GM21786 (cell line): ENCODE results near the gene NPL.

Experiments used
- ATAC-seq: cut with Tn5 transposase; IDR thresholded peaks from one replicate; pipeline ENCODE4 v1.9.1; 2021; ENCODE audit not compliant: unreplicated experiment

The NPL gene

GRCh38 chr1:182789138-182790076 is at the start of gene NPL:
Gene NPL (plus strand): TSS chr1:182789773. CDS start chr1:182794372, 4,599 bp downstream.
- peak; percentile 91 for ATAC-seq

- ATAC-seq, result no peak
These were observed 49.5 kb upstream of the NPL start for GRCh38 chr1:182740120-182740519.

- no peak for ATAC-seq
These were observed 46.8 kb upstream of the NPL start for GRCh38 chr1:182742780-182743179.

DNA sequence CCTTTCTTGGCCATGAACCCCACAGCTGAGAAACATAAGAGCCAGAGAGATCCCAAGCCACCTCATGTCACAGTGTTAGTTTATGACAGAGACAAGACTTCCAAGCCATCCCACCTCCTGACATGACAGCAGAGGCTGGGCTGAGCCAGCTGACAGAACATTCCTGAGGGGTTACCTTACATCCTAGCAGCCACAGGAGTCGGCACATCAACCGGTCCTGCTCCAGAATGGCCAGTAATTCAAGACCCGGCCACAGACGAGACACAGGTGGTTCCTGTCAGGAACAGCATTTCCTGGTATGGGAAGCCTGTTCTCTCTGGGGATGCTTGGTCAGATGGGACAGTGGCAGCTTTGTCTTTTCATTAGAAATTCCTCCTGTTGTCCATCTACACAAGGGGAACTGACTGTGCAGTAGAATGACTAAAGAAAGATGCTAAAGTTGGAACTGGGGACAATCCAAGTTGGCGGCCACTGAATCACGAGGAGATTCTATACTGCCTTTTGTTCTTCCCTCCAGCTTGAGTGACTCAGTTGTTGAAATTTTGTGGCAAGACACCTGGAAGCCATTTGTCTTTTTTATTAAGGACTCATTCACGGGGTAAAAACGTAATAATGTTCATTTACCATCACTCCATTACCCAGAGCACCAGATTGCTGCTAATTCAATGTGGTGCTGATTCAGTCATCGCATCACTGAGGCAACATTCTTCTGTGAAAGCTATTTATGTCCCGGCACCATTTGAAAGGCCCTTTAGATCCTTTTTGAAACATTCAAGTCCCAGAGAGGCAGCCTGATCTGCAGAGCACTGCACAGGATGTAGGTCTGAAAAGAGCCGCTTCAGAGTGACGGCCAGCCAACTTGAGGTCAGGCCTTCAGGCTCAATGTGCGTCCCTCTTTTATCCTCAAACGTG is 37.2 kb upstream of the NPL start:
- no peak for ATAC-seq

GRCh38 chr1:182754087-182754486 is 35.5 kb upstream of the NPL start:
- no peak for ATAC-seq

DNA sequence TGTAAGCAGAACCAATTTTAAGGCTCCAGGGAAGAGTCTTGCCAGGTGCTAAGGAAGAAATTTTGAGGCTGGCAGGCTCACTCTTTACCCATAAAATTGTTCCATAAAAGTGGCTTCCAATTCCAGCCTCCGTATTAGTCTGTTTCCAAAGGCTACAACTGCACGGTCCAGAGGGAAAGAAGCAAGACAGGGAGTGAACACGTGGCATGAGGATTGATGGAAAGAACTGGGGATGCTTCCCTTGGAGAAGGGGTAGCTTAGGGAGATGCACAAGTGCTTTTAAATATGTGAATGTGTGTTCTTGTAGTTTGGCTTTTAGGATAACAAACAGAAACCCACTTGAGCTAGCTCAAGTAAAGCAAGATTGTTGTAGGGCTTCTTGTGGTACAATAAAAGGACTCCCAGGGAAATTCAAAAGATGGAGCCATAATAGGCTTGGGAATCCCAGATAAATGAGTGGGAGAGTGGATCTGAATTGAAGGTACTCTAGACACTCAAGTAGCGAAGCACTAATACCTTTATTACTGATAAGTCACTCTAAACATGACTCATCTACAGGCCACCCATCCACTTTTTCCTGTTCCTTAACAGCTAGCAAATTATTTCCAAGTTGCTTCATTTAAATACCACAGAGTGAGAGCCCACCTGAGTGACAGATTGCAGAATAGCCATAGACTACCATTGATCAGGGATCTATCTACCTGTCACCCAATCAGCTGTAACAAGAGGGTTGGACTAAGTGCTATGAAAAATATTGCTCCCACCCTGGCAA is 34.8 kb upstream of the NPL start:
- ATAC-seq, result no peak

GRCh38 chr1:182755632-182756031 is 33.9 kb upstream of the NPL start:
- no peak for ATAC-seq

DNA sequence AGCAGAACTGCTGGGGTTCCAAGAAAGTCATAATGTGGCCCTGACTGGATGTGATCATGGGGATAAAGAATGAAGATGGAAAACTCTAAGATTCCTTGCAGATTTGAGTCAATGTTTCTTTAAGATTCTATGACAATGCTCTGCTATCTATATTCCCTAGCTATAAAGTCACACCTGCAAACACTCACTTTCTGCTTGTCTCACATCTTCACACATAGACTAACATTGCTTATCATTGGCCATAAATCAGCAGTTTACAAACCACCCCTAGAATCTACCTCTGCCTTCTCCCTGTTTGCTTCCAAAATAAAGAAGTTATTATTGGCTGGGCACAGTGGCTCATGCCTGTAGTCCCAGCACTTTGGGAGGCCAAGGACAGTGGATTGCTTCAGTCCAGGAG is 33.1 kb upstream of the NPL start:
- no peak for ATAC-seq

DNA sequence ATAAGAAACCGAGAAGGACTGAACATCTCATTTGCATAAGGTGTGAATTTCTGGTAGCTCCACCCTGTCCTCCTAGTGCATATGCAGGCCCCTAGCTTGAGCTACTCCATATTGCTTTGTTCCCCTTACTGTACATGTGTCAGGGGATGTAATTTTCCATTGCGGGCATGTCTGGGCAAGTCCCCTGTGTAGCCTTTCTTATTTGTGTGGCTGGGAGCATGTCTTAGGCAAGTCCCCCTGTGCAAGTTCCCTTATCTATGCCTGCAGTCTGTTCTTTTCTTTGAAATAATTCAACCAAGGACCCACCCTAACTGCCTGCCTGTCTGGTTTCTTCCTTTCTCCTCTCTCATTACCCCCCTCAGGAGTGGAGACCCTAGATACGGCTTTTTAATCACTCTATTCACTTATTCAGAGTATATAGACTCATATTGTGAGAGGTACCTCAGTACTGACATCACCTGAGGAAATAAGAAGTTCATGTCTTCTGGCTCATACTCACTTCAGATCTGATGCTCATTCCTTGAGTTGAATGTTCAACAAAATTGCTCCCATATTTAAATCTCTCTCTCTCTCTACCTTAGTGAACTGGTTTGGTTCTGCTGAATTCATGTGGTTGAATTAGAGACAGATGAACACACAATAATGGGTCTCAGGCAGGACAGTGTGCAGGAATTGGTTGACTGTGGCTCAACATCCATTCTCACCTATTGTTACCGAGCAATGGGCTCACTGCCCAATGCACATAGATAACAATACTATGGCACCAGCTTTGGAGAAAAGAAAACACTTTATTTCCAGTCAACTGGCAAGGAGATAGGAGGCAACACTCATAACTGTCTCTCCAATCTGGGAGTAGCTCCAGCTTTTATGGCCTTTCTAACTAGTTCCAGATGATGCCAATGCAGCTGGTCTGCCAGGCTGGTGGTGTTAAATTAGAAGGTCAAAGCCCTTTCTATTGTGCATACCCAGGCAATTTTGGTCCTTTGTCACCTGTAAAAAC is 27.9 kb upstream of the NPL start:
- ATAC-seq, result no peak

DNA sequence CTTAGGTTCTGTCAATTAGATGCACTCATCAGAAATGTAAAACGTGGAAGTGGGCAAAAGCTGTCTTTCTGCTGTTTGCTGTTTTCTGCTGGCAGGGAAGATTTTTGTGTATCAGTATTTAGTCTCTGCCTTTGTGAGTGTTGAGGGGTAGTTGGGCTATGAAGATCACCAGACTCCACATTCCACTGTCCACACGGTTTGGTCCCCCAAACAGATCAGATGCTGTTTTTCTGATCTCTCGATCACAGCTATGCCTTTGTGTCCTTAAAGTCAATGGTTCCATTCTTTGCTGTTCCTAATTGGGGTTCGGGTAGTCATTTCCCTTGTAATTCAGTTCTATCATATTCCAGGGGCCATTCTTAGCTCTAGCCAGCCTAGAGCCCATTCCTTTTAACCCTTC is 27.0 kb upstream of the NPL start:
- ATAC-seq, result no peak

DNA sequence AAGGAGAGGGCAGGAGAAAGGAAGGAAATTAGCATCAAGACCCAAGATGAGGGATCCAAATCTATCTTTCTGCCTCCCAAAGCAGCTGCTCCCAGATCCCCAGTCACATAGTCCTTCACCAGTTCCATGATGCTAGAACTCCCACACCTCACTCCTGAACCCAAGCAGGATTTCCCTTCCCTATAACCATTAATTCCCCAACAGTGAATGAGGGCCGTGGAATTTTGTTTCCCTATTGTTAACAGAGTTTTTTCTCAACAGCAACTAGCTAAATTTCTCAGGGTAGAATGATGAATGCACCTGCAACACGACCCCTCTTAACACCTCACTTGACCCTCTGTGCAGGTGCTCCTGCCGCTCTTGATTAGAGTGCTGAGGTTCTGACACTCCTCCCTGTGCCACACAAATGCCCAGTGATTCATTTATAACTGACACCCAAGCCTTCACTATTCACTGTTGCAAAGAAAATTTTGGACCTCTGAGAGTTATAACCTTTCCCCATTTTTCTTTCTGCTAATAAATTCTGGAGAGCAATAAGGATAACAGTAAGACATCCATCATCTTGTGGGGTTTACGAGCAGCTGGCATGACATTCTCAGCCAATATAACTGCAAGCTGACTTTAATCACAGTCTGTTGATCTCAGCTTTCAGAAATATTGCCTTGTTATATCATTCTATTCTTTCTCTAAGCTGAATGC is 25.4 kb upstream of the NPL start:
- ATAC-seq, result no peak

DNA sequence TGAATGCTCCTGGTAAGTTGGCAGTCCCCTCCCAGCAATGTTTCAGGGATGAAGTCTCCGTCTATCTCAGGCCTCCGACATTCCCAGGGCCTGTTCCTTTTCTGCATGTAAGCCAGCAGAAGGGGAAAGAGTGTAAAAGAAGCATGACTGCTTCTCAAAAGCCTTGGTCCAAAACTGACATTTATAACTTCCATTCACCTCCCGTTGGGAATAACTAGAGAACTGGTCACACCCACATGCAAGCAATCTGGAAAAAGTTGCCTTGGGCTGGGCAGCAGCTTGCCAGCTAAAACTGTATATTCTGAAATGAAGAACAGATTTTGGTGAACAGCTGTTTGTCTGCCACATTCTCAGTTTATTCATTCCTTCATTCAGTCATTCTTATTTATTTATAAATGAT is 24.2 kb upstream of the NPL start:
- ATAC-seq, result no peak

DNA sequence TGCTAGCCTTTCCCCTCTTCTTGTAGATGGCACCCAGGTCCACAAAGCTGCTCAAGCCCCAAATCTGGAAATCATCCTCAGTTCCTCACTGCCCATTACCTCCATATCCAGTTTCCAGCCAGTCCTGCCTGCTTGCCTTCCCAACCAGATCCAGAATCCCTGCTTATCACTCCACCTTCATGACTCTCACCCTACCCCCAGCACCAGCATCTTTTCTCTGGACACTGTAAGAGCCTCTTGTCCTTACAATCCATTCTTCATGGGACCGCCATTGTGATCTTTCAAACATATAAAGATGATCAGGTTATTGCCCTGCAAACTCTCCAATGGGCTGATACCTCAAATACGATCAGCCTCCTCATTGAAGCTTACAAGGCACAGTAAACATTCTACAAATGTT is 23.5 kb upstream of the NPL start:
- no peak for ATAC-seq

GRCh38 chr1:182766881-182767645 is 22.5 kb upstream of the NPL start:
- ATAC-seq, result no peak

DNA sequence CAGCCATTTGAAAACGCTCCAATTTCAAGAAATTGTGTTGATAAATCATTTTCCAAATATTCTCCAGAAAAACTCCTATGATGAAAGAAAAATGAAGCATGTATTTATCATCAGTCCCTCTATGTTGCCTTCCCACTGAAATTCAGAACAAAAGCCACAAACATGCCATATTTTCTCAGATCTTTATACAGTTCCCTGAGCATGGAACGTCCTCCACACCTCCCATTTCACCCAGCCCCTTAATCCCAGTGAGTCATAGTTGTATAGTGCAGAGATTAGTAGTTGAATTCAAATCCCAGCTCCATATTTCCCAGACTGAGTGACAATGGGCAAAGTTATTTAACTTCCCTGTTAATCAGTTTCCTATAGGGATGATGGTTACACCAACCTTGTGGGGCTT is 20.6 kb upstream of the NPL start:
- ATAC-seq, result no peak

DNA sequence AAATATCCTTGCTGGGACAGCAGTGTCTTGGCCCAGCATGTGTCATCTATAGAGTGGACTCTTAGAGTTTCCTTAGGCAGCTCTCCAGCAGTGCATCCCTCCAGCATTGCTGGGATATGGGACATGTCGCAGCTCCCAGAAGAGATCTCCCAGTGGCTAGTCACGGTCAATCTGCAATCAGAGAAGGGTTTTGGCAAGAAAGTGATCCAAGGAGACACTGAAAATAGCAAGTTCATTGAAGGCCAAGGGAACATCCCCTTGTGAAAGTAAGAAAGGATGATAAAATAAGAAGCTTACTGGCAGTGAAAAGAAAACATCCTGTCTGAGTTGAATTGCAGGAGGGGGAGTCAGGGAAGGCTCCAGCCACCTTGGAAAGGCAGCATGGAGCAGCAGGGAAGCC is 19.3 kb upstream of the NPL start:
- ATAC-seq, result no peak

DNA sequence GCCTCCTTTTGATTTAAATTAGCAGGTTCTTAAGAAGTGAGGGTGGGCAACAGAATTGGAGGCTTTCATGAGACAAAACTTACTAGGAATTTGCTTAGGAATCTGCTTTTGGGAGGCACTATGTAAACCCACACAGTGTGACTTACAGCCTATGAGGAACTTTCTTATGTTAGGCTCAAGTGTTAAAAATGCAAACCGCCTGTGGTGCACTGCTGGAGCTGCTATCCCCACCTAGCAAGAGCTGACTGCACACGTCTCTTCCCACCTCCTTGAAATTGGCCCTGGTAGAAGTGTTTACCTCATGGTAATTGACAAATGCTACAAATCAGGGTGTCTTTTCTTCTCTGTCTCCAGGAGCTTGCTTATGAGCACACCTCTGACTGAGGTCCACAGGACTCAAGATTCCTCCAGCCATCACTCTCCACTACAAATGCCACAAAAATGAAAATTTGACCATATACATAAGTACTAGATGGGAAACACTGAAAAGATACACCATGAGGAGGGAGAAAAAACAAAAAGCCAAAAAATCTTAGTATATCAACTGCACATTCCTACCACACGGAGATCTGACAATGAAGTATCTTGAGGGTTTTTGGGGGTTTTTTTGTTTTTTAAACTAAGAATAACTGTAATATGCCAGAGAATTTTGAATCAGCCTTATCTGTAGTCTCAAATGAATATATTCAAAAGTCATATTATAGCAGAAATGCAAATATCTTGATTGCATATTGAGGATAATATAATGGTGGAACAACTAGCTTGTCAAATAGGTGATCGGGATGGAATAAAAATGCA is 18.2 kb upstream of the NPL start:
- no peak for ATAC-seq

DNA sequence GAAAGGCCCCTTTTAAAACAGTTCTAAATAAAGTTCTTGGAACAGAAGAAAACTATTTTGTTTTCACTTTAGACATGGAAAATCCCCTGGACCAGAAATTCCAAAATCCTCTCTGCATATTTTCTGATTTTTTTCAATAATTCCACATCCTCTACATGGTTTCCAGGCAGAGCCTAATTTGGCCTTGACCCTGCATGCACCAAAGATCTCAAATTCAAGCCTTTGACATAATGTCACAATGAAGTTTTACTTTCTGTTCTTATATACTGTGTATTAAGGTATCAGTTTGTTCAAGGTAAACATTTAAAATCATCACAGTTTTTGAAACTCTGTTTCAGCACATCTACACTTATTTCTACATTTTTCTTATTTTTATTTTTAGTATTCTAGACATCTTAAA is 12.2 kb upstream of the NPL start:
- ATAC-seq, result no peak
